Measurements from ENCODE around the gene GALR3.

Gene GALR3

DNA sequence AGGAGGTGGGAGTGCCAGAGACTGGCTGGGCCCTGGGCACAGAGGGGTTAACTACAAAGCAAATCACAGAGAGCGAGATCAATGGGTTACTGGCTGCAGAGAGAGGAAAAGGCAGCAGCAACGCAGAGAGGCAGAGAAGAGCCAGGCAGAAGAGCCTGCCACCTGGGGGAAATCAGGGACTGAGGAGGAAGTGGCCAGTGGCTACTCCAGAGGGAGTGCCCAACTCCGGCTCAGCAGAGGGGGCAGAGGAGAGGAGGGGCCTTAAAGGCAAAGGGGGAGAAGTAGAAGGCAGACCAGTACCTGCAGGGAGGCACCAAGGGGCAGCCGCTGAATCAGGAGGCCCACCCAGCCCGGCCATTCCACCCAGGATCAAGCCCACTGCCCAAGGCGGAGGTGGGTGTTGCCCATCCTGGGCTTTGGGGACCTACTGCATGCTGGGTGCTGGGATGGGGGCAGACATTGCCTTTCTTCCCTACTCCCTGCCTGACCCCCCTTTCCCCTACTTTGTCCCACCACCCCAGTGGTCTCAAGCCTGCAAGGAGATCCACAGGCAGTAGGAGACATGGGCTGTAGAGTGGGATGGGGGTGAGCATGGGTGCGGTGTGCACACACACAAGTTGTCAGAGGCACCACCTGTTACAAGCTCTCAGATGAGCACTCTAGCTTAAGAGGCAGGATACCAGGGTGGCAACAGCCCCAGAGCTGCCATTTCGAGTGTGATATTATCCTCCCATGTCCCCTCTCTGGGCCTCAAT is 926 bp upstream of the GALR3 start:
- peak; percentile 52 for DNase-seq (ENCODE audit: low read depth, low spot score)

DNA sequence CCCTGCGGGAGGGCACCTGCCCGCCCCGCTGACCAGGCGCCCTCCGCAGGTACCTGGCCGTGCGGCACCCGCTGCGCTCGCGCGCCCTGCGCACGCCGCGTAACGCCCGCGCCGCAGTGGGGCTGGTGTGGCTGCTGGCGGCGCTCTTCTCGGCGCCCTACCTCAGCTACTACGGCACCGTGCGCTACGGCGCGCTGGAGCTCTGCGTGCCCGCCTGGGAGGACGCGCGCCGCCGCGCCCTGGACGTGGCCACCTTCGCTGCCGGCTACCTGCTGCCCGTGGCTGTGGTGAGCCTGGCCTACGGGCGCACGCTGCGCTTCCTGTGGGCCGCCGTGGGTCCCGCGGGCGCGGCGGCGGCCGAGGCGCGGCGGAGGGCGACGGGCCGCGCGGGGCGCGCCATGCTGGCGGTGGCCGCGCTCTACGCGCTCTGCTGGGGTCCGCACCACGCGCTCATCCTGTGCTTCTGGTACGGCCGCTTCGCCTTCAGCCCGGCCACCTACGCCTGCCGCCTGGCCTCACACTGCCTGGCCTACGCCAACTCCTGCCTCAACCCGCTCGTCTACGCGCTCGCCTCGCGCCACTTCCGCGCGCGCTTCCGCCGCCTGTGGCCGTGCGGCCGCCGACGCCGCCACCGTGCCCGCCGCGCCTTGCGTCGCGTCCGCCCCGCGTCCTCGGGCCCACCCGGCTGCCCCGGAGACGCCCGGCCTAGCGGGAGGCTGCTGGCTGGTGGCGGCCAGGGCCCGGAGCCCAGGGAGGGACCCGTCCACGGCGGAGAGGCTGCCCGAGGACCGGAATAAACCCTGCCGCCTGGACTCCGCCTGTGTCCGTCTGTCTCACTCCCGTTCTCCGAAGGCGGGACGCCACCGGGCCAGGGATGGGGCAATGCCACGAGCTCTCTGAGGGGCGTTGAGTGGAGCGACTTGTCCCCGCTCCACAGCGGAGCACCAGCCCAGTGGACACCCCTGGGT is 1.8 kb downstream of the GALR3 start:
- DNase-seq (ENCODE audit: low read depth, low spot score) = peak; percentile 52

DNA sequence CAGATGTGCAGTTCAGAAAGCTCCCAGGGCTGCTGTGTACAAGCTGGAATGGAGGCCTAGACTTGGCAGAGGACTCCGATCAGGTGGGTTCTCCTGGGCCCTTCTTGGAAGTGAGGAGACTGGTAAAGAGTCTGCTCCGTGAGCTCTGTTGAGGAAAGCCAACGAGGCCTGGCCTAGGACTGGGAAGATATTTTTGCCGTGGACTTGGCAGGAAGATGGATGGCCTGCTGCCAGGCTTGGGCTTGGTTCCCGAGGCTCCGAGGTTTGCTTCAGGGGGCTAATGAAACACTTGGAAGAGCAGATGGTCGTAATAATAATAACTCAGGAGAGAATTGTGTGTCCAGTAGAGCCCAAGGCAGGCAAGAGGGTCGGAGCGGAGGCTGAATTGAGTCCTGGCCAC is 3.9 kb downstream of the GALR3 start:
- no peak for DNase-seq (ENCODE audit: low read depth, low spot score)

DNA sequence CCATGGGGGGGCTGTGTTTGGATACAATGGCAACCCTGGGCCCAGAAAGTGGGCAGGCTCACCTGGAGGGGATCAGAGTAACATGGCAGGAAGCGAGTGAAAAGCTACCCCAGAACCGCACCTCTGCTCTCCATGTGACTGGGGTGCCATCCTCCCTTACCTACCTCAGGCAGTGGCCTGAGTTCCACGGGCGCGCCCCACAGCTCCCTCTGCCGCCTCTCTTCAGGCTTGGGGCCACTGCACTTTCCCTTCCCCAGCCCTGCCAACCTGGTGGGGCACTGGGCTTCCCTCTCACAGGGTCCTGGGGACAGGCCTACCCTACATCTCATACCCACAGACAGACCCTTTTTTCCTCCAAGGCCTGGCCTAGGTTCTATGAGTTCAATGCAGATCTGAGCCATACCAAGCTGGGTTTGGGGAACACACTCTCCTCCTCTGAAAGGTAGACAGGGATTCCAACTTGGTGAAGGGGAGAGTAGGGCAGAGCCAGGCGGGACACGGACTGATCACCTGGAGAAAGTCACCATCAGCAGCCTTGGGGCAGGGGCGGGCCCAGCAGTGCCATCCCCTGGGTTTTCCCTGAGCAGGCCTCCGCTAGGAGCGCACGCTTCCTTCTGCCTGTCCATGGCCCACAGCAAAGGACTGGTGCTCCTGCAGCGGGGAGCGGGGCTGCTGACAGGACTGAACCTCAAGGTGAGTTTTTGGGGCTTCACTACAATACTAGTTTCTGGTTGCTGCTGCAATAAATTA is 7.1 kb downstream of the GALR3 start:
- no peak for DNase-seq (ENCODE audit: low read depth, low spot score)

DNA sequence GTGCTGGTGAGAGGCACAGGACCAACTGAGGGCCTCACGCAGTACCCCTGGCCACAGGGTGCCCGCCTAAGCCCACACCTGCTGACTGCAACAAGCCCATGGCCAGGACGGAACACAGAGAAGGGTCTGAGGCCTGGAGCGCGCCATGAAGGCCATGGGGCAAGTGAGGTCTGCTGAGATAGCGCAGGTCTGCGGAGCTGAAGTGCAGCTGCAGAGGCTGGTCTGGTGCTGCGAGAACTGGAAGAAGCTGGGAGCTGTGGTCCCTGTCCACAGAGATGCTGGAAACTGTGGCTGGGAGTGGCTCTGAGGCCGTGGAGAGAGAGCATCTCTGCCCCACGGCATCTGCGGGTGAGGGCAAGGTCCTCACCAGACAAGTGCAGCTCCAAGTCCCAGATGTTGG is 8.3 kb downstream of the GALR3 start:
- DNase-seq (ENCODE audit: low read depth, low spot score) = no peak

DNA sequence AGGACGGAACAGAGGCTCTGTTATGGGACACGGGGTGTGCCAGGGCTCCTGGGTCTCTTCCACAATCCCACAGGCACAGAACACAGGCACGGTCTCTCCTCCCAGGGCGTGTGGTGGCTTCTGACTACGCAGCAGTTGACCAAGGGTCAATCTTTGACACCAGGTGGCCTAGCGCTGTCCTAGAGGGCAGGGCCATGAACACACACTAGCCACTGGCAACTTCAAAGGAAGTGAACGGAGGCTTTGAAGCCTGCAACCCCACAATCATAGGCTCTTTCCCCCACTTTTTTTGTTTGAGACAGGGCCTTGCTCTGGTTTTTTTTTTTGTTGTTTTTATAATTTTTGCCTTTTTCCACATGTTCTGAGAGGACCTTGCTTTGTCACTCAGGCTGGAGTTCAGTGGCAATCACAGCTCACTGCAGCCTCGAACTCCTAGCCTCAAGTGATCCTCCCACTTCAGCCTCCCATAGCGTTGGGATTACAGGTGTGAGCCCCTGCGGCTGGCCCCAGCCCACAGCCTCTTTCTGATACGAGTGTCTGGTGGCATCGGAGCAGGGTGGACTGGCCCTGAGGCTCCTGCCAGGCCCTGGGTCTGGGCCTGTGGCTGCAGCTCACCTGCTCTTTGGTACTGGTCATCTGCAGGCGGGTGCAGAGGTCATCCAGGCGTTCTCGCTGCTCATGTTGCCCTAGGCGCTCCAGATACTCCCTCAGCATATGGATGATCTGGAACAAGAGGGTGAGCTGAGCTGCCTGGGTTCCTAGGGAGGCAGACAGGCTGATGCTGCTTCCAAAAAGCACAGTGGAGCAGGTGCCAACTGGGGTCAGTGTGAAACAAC is 9.1 kb downstream of the GALR3 start:
- DNase-seq (ENCODE audit: low read depth, low spot score) = no peak

DNA sequence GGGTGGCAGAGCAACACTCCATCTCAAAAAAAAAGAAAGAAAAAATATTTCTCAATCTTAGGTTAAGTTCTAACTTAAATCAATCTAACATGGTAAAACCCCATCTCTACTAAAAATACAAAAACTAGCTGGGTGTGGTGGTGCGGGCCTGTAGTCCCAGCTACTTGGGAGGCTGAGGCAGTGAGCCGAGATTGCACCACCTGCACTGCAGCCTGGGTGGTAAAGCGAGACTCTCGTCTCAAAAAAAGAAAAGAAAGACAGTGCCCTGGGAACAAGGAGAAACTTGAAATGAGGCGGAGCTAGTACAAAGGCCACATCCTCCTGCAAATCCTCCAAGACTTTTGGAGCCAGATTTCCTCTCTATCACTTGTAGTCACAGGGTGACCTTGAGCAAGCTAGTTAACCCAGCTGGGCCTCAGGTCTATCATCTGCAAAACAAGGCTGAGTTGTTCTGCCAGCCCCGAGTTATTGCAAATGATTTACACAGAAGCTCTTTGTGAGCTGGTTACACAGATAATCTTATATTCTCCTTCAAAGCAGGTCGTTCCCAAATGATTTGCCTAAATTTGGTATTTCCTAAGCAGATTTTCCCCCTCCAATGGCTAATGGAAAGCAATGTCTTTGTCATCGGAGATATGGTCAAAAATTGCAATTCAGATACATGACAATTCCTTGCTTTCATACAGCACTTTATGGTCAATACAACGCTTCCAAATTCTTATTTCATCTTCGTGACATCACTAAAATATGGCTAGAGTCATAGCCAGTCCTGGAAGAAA is 19.0 kb downstream of the GALR3 start:
- DNase-seq (ENCODE audit: low read depth, low spot score) = no peak

DNA sequence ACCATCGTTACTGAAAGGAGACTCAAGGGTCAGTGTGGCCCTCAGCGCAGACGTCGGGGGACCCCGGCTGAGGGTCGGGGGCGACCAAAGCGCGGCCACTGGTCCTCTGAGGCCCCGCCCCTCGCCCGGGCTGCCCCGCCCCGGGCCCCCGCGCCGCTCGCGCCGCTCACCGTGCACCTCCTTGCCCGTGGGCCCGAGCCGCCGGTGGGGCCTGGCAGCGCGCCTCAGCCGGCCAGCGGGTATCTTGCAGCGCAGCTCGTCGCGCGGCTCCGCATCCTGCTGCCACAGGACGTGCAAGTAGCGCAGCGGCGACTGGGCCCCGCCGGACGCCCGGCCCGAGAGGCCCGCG is 20.5 kb downstream of the GALR3 start:
- DNase-seq (ENCODE audit: low read depth, low spot score) = no peak

DNA sequence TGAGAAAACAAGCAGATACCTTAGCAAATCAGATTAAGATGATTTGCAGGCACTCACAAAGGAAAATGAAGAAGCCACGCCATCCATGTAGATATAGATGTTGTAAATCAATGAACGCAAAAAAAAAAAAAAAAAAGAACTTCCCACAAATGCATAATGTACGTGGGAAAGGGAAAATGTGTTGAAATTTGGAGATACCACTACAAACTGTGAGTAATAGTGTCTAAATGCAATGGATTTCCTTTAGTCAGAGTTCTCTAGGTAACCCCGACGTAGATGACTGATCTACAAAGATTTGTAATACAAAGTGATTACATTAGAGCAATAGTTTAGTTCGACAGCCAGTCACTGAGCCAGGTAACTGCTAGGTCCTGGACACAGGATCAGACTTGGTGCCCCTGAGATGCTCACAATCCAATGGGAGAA is 21.7 kb downstream of the GALR3 start:
- no peak for DNase-seq (ENCODE audit: low read depth, low spot score)

DNA sequence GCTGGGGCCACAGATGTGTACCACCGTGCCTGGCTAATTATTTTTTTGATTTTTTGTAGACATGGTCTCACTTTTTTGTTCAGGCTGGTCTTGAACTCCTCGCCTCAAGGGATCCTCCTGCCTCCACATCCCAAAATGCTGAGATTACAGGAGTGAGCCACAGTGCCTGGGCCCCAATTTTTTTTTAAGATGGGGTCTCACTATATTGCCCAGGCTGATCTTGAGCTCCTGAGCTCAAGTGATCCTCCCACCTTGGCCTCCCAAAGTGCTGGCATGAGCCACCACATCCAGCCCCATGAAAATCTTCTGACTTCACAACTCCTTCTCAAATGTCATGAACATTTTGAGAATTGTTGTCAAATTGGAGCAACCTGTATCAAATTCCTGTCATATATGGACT is 23.3 kb downstream of the GALR3 start:
- DNase-seq (ENCODE audit: low read depth, low spot score) = no peak

DNA sequence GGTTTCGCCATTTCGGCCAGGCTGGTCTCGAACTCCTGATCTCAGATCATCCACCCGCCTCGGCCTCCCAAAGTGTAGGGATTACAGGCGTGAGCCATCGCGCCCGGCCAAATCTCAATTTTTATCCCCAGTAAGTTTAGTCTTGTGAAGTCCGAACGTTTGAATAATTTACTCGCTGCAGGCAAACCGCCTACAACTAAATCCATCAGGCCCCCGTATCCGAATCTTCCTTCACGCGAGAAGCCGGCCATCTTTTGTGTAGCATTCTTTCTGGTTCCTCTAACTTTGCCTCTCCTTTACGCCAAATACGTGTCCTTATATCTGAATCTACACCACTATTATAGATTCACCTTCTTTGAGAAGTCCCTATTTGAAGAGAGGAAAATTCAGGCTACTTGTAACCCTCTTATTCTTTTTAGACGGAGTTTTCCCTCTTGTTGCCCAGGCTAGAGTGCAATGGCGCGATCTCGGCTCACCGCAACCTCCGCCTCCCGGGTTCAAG is 25.5 kb downstream of the GALR3 start:
- peak; percentile 50 for DNase-seq (ENCODE audit: low read depth, low spot score)

DNA sequence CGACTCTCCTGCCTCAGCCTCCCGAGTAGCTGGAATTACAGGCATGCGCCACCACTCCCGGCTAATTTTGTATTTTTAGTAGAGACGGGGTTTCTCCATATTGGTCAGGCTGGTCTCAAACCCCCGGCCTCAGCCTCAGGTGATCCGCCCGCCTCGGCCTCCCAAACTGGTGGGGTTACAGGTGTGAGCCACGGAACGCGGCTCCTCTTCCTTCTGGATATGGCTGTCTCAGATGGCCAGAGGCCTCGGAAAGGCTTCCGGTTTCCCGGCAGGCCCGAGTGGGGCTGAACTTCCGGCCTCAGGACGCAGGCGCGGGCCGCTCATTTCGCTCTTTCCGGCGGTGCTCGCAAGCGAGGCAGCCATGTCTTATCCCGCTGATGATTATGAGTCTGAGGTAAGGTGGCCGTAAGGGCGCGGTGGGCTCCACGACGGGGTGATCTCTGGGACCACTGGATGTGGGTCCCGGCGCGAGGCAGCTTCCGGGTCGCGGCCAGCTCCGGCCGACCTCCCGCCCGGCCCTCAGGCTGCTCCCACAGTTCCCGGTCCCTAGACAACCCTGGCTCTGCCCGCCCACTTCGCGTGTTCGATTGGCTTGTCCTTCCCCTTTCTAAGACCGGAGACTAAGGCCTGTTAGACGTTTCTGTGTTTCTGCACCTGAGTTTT is 26.0 kb downstream of the GALR3 start, which contains the start of gene EIF3L:
EIF3L (plus strand) TSS at position 331 of the 663 bp plus-strand sequence; CDS start at position 362, 31 bp downstream.
- peak; percentile 94 for DNase-seq (ENCODE audit: low read depth, low spot score)

DNA sequence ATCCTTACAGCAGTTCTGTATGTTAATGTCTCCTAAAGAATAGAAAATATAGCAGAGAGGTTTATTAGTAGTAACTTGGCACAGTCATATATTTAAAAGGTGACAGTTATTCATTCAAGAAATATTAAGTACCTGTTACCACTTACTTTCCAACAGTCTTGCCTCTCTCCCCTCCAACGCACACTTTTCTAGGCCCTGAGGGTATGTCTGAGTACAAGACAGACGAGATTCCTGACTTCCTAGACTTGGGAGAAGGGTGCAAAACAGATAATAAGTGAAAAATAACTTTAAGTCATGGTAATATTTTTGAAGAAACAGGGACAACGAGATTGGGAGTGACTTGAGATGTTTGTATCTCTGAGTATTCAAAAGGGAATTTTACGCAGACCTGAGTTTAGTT is 27.6 kb downstream of the GALR3 start:
- DNase-seq (ENCODE audit: low read depth, low spot score) = no peak

DNA sequence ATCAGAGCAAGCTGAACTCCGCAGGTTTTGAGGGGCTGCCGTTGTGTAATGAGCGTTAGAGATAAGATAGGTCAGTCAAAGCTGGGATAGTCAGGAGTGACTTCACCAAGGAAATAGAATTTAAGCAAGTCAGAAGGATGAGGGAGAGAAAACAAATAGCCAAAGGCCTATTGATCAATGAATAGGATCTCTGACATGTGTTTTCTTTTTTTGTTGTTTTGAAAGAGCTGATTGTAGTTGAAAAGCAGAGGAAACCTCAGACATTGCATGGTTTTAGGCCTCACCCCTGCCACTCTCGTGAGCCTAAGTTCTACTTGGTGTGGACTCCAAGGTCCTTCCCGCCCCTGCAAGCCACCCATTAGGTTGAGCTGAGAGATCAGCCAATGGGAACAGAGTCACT is 29.2 kb downstream of the GALR3 start:
- no peak for DNase-seq (ENCODE audit: low read depth, low spot score)

DNA sequence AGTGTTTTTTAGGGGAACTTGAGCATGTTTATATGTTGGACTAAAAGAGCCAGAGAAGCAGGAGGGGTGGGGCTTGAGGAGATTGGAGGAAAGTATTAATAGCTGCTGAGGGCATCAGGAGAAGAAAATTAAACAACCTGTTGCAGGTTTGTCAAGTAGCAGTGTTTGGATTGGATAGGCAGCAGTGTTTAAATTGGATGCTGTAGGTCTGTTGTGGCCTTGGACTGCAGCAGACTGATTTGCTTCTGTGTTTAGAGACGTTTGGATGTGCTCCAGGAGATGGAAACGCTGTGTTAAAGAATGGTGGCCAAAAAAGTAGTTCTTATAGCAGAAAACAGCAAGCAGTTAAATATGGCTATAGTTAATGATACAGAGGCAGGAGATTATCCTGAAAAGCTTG is 31.8 kb downstream of the GALR3 start:
- DNase-seq (ENCODE audit: low read depth, low spot score) = no peak

DNA sequence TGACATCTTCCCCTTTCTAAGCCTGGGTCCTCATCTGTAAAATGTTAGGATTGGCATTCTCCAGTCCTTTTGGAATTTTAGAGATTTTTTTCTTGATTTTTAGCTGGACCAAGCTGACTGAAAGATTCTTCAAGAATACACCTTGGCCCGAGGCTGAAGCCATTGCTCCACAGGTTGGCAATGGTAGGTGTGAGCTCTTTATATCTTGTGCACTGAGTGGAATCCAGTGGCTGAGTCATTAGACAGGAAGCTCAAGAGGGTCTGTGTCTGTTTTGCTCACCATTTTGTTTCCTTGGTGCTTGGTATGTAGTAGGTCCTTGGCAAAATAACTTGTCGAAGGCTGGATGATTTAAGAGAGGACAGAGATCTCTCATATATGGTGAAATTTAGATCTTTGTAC is 32.3 kb downstream of the GALR3 start:
- no peak for DNase-seq (ENCODE audit: low read depth, low spot score)

DNA sequence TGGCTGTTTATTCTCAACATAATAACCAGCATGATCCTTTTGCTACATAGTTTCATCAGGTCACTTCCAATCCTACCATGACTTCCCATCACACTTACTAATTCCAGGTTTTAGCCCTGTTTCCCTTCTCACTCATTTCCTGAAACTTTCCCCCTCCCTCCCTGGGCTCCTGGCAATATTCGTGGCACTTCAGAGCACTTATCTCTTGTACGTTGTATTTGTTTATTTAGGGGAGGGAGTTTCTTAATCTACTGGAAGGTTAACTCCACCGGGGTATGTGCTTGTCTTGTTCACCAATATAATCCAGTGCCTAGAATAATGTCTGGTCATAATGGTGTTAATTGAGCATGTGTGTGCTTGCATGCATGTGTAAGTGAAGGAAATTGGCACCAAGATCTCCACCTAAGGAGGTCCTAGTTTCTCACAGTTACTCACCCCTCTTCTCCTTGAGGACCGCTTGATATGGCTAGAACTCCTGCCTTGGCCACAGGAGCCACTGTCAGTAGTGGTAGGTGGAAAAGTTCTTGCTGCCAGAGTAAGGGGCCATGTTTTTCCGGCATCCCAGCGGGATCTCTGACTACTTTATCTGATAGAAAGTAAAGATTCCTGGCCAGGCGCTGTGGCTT is 37.7 kb downstream of the GALR3 start:
- DNase-seq (ENCODE audit: low read depth, low spot score) = no peak

DNA sequence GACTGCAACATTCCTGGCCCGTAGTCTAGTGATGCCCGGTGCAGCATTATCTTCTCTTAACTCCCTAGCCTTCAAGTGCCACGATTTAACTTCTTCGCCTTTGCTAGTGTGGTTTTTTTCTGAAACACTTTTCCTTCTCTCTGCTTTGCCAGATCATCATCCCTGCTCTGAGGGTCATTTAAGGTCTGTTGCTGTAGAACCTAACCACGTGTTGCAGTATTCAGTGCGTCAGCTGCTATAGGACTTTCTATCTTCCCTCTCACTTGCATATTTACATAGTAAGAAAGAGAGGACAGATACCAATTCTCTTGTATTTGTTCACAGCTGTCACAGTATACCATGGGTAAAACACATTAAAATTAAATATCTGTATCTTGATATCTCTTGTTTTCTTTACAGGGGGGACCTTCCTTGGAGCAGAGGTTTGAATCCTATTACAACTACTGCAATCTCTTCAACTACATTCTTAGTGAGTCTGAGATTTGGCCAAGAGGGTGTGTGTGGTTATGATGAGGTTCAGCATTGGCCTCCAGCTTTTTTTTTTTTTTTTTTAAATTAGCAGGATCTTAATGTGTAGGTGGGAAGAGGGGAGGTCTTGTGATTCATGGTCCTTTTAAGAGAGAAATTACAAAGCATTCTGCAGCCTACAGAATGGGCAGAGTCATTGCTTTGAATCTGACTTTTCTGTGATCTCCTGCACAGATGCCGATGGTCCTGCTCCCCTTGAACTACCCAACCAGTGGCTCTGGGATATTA is 39.6 kb downstream of the GALR3 start:
- no peak for DNase-seq (ENCODE audit: low read depth, low spot score)
